NB4 (cell line): Measurements from ENCODE around the gene DDC.

Experiments used
- DNase-seq: peaks from one replicate; pipeline ENCODE4 v3.0.0; 2010; ENCODE audit warnings: low read depth
- H3K4me3 ChIP-seq: one replicate; pipeline ENCODE4 v1.5.1; 2011; ENCODE audit warnings: mild to moderate bottlenecking, low read depth, low read length, moderate library complexity
- MYC ChIP-seq: IDR thresholded peaks from 2 replicates; pipeline ENCODE4 v1.6.1; 2011; ENCODE audit warnings: low read depth, low read length
- POLR2A ChIP-seq: IDR thresholded peaks from 2 replicates; pipeline ENCODE4 v1.6.1; 2011; ENCODE audit warnings: mild to moderate bottlenecking; ENCODE audit not compliant: insufficient read length; ENCODE audit errors: extremely low read depth
- TF ChIP-seq, protein P1 (sequence below): IDR thresholded peaks from 2 replicates; pipeline ENCODE4 v1.6.1; 2011; ENCODE audit warnings: low read depth, low read length
- TF ChIP-seq, protein P2 (sequence below): IDR thresholded peaks from one replicate; pipeline ENCODE4 v1.5.1; 2012; ENCODE audit warnings: low read depth, low read length

Gene DDC

DNA sequence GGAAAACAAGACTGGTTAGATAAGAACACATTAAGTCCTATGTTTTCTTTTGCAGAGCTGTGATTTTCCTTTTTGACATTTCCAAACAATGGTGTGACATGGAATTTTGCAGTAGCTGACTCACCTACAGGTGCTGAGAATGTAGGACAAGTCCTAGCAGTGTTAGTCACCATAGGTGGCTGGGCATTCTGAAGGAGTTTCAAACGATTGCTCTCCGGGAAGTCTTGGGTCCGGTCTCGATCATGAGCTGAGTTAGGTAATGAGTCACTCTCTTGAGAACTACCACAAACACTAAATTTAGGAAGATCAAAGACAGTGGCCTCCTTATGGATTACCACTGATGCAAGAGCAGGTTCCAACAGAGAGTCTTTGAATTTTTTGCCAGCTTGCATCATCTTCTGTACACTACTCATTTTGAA lies 118.7 kb downstream of the DDC start:
- H3K4me3 ChIP-seq, result no peak overlapping the region
- TF ChIP-seq MYC (no peak), POLR2A (no peak)
- TF ChIP-seq, protein P1, sequence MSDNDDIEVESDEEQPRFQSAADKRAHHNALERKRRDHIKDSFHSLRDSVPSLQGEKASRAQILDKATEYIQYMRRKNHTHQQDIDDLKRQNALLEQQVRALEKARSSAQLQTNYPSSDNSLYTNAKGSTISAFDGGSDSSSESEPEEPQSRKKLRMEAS, result no peak
- TF ChIP-seq, protein P2, sequence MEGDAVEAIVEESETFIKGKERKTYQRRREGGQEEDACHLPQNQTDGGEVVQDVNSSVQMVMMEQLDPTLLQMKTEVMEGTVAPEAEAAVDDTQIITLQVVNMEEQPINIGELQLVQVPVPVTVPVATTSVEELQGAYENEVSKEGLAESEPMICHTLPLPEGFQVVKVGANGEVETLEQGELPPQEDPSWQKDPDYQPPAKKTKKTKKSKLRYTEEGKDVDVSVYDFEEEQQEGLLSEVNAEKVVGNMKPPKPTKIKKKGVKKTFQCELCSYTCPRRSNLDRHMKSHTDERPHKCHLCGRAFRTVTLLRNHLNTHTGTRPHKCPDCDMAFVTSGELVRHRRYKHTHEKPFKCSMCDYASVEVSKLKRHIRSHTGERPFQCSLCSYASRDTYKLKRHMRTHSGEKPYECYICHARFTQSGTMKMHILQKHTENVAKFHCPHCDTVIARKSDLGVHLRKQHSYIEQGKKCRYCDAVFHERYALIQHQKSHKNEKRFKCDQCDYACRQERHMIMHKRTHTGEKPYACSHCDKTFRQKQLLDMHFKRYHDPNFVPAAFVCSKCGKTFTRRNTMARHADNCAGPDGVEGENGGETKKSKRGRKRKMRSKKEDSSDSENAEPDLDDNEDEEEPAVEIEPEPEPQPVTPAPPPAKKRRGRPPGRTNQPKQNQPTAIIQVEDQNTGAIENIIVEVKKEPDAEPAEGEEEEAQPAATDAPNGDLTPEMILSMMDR, result no peak
- no peak for DNase-seq

DNA sequence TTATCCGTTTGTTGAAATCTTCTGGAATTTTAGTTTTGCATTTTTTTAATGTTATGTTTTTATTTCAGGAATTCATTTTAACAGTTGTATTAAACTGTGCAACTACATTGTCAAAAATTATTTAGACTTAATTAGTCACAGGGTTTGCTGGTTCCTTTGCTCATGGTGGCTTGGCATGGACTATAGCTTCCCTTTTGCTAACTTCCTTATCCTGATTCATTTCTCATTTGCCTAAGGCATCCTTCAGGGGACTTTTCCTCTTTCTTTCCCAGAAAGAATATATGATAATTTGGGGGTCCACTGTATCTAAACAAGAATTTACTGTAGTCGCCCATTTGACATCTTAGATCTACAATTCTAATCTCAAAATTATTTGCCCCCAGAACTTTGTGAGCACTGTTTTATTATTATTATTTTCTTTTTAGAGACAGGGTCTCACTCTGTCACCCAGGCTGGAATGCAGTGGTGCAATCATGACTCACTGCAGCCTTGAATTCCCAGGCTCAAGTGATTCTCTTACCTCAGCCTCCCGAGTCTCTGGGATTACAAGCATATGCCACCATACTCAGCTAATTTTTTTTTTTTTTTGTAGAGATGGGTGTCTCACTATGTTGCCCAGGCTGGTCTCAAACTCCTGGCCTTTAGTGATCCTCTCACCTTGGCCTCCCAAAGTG lies 128.9 kb downstream of the DDC start:
- DNase-seq, result no peak
- H3K4me3 ChIP-seq, result no peak overlapping the region
- TF ChIP-seq, protein P2, result no peak
- TF ChIP-seq, protein P1, result no peak
- TF ChIP-seq POLR2A, result no peak
- no peak for TF ChIP-seq MYC

DNA sequence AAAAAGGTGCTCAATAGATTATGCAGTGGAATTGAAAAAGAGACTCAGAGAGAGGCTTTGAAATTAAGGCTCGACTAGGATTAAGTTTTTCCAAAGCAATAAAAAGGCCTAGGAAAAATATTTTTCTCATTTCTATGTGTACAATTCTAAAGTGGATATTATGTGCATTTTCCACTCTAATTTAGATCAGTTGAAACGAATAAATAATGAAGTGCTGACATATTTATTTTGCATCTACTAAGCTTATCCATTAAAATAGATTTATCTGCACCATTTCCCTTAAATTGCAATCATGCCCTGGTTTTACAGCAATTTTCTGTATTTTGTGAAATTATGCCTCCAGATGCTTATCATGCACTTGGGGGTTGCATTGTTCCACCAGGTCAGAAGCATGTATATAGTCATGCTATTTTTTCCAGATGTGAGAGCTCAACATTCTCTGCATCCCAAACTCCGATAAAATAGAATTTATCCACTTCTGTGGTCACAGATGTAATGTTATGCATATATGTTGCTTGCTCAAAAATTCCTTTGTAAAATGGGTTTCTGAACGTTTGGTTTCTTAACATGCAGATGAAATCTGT lies 133.4 kb downstream of the DDC start:
- DNase-seq, result no peak
- H3K4me3 ChIP-seq, result no peak overlapping the region
- TF ChIP-seq, protein P2, result no peak
- TF ChIP-seq, protein P1, result no peak
- TF ChIP-seq POLR2A (no peak), MYC (no peak)

DNA sequence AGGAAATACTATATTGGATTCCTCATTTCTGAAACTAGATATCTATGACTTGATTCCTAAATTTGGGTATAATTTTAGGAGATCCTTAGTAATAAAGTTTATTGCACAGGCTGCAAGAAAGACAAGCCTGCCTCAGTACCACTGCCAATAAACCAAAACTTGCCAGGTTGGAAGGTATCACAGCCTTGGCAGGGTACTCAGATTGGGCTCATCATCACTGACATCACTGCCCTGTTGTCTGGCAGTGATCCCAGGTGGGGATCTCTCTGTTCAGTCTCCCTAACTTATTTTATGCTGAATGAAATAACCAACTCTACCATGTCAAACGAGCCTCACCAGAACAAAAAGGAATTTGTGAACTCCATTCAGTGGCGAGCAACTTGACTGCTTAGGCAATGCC lies 133.9 kb downstream of the DDC start:
- TF ChIP-seq, protein P2, result no peak
- TF ChIP-seq, protein P1, result no peak
- TF ChIP-seq MYC, result no peak
- no peak for TF ChIP-seq POLR2A
- no peak for DNase-seq
- no peak overlapping the region for H3K4me3 ChIP-seq

DNA sequence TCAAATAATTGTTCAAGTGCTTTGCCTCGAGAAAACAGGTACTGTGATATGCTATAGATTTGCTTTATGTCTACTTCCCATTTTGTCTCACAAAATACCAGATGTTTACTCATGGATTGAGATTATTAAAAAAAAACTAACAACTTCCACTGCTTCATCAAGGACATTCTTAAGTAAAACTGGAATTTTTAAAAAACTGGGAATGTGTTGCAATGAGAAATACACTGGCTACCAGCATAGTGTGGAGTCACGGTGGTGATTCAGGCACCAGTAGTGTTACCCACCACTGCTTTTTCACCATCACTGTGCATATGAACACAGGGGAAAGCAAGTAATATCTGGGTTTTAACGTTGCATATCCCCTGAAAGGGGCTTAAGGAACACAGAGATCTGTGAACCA lies 136.3 kb downstream of the DDC start:
- no peak for TF ChIP-seq POLR2A
- TF ChIP-seq, protein P1, result no peak
- TF ChIP-seq, protein P2, result no peak
- TF ChIP-seq MYC, result no peak
- no peak overlapping the region for H3K4me3 ChIP-seq
- DNase-seq, result no peak

DNA sequence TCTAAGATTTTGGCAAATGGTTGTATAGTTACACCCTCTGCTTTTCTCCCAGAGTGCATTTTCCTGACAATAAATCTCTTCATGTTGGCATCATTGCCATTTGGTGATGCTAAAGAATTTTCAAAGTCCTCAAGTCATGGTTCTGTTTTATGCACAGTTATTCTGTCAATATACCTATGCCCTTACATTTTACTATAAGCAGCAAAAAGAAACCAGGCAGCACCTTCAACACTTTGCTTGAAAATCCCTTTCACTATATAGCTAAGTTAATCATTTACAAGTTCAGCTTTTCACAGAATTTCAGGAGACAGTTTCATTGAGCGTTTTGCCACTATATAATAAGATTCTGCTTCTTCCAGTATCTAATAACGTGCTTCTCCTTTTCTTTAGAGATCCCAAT lies 137.7 kb downstream of the DDC start:
- TF ChIP-seq, protein P2, result no peak
- TF ChIP-seq, protein P1, result no peak
- TF ChIP-seq POLR2A (no peak), MYC (no peak)
- no peak for DNase-seq
- no peak overlapping the region for H3K4me3 ChIP-seq
